A673 (cell line): Measurements from ENCODE around the gene CBLN3.

Experiments
- CTCF ChIP-seq: fragments of 300-800, 200-600 bp; sonication (generic); conservative IDR thresholded peaks from 2 replicates; pipeline ENCODE4 v1.5.1; 2017; ENCODE audit warnings: low read depth, mild to moderate bottlenecking, antibody characterized with exemption, low read length, moderate library complexity, mixed read lengths
- EZH2 ChIP-seq: fragments of 200-600 bp; sonication (generic); IDR thresholded peaks from 2 replicates; pipeline ENCODE4 v1.6.1; 2017; ENCODE audit warnings: borderline replicate concordance, low read depth, mild to moderate bottlenecking, mixed read lengths, antibody characterized with exemption, low read length; ENCODE audit not compliant: poor library complexity, severe bottlenecking

DNA sequence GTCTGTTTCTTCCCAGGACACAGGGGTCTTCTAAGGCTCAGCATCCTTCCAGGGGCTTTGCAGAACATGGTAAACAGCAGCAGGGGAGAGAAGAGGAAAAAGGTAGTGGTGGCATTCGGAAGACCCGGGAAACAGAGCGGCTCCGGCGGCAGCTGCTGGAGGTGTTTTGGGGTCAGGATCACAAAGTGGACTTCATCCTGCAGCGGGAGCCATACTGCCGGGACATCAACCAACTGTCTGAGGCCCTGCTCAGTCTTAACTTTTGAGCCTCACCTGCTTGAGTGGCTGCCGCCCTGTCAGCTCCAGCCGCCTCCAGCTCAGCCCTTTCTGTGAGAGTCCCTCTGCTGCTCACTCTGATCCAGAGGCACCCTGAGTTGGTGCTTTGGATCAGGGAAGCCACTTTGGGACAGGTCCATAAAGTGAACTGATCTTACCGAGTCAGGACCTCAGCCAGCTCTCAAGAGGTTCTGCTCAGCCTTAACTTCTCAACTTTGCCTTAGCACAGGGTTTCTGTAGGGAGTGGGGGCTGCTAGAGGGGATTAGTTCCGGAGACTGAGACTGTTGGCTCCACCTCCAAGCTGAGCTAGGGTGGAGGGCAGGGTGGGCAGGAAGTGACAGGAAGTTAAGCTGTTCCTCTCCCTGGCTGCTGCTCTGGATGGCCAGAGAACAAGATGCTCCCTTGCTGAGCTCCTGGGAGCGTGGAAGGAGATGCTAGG is 7.7 kb upstream of the CBLN3 start:
- TF ChIP-seq CTCF (no peak), EZH2 (no peak)
